ENCODE measurements around the gene ALMS1. TPM values are rescaled to one million over a fixed set of nuclear protein-coding genes. Genes with fewer than 3 reads are reported as not detected.

The ALMS1 gene
- total and polyA plus RNA-seq, 2 experiments from 2014 or later: 6.8 to 30.1 TPM

DNA sequence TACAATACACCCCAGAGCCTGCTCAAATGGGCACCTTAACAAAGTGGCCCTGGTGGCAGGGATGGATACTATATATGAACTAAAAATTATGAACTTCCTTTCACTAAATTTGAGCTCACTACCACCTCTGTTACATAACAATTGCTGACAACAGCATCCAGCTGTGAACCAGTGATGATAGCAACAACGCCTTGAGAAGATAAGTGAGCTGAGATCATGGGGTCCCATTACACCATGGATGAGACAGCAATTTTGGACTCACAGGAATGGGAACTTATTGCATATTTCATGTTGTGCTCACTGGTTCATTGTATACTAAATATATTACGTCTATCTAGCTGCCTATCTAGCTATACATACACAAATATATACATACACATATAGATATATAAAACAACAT is 16.9 kb upstream of the ALMS1 start:
- Histone ChIP-seq H3K27ac (no peak overlapping the region), H3K36me3 (no peaks in the 10 kb centered on the region), H3K4me1 (ENCODE audit: low read depth) (no peaks in the 10 kb centered on the region), H3K27me3 (peaks cover 43% of the 10 kb centered on the region), H3K9me3 (ENCODE audit: low read depth) (no peaks in the 10 kb centered on the region), H3K4me3 (no peak overlapping the region)
- TF ChIP-seq, protein P1, sequence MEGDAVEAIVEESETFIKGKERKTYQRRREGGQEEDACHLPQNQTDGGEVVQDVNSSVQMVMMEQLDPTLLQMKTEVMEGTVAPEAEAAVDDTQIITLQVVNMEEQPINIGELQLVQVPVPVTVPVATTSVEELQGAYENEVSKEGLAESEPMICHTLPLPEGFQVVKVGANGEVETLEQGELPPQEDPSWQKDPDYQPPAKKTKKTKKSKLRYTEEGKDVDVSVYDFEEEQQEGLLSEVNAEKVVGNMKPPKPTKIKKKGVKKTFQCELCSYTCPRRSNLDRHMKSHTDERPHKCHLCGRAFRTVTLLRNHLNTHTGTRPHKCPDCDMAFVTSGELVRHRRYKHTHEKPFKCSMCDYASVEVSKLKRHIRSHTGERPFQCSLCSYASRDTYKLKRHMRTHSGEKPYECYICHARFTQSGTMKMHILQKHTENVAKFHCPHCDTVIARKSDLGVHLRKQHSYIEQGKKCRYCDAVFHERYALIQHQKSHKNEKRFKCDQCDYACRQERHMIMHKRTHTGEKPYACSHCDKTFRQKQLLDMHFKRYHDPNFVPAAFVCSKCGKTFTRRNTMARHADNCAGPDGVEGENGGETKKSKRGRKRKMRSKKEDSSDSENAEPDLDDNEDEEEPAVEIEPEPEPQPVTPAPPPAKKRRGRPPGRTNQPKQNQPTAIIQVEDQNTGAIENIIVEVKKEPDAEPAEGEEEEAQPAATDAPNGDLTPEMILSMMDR (IDR thresholded peaks at IDR 0.05; ENCODE audit: low read depth, low read length): no peak
- DNase-seq (ENCODE audit: low read depth in 1 of 2, low spot score in 1 of 2): peak in 1 of 2 donors; percentile 7

DNA sequence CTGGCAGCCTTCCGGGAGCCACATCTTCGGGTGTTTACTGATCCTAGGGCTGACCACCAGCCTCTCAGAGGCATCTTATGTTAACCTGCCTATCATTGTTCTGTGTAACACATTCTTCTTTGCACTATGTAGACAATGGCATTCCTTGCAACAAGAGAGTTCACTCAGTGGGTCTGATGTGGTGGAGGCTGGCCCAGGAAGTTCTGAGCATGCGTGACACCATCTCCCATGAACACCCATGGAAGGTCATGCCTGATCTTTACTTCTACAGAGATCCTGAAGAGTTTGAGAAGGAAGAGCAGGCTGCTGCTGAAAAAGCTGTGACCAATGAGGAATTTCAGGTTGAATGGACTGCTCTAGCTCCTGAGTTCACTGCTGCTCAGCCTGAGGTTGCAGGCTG is 15.3 kb upstream of the ALMS1 start:
- no peak overlapping the region for H3K27ac ChIP-seq
- DNase-seq (ENCODE audit: low read depth in 1 of 2, low spot score in 1 of 2): no peak
- TF ChIP-seq, protein P1 (IDR thresholded peaks at IDR 0.05; ENCODE audit: low read depth, low read length): no peak
- no peaks in the 10 kb centered on the region for H3K4me1 ChIP-seq (ENCODE audit: low read depth)
- no peaks in the 10 kb centered on the region for H3K36me3 ChIP-seq
- no peaks in the 10 kb centered on the region for H3K9me3 ChIP-seq (ENCODE audit: low read depth)
- H3K4me3 ChIP-seq: no peak overlapping the region
- peaks cover 46% of the 10 kb centered on the region for H3K27me3 ChIP-seq

DNA sequence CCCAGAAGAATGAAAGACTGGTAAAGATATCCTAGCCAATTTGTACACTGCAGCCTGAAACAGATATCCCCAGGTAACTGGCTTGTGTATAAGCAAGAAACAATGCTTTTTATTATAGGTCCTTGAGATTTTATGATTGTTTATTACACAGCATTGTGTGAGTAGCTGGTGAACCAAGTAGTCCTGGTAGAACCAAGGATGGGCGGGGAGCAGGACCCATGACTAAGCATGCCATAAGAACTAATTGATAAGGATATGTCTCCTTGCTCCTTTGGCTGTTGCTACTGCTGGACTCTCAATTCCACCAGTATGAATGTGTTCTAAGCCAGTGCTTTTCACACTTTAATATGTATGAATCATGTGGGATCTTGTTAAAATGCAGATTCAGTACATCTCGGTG is 12.3 kb upstream of the ALMS1 start:
- Histone ChIP-seq H3K4me3 (no peak overlapping the region), H3K27me3 (peaks cover 51% of the 10 kb centered on the region), H3K27ac (no peak overlapping the region), H3K9me3 (ENCODE audit: low read depth) (no peaks in the 10 kb centered on the region), H3K36me3 (no peaks in the 10 kb centered on the region), H3K4me1 (ENCODE audit: low read depth) (no peaks in the 10 kb centered on the region)
- TF ChIP-seq, protein P1 (IDR thresholded peaks at IDR 0.05; ENCODE audit: low read depth, low read length): no peak
- DNase-seq (ENCODE audit: low read depth in 1 of 2, low spot score in 1 of 2): no peak

DNA sequence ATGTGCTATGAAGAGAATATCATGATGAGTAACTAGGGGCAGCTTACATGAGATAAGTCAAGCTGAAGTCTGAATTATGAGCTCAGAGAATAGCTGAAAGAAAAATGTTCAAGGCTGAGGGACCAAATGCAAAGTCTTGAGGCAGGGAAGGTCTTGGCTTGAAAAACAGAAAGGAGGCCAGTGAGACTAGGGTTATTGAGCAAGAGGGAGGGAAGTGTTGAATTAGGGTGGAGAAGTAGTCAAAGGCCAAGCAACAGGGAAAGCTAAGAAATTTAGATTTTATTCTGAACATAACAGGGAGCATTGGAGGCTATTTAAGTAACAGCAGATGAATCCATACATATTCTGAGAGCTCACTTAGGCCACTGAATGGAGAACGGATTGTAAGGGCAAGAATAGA is 11.4 kb upstream of the ALMS1 start:
- Histone ChIP-seq H3K27ac (no peak overlapping the region), H3K4me1 (ENCODE audit: low read depth) (no peaks in the 10 kb centered on the region), H3K36me3 (no peaks in the 10 kb centered on the region), H3K4me3 (no peak overlapping the region), H3K9me3 (ENCODE audit: low read depth) (no peaks in the 10 kb centered on the region), H3K27me3 (peaks cover 57% of the 10 kb centered on the region)
- no peak for DNase-seq (ENCODE audit: low read depth in 1 of 2, low spot score in 1 of 2)
- TF ChIP-seq, protein P1 (IDR thresholded peaks at IDR 0.05; ENCODE audit: low read depth, low read length): no peak

DNA sequence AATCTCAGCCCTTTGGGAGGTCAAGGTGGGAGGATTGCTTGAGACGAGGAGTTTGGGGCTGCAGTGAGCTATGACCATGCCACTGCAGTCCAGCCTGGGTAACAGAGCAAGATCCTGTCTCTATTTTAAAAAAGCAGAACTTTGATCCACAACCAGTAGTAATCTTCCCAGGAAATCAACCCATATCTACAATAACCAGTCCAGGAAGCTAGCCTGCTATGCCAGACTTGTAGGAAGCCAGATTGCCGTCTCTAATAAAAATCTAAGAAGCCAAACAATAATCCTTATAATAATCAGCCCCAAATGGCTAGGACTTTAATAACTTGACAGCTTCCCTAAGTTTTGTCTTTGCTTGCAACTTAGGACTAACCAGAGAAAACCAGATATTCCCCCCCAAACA is 9.0 kb upstream of the ALMS1 start:
- Histone ChIP-seq H3K4me3 (no peak overlapping the region), H3K27ac (no peak overlapping the region), H3K9me3 (ENCODE audit: low read depth) (no peaks in the 10 kb centered on the region), H3K4me1 (ENCODE audit: low read depth) (no peaks in the 10 kb centered on the region), H3K27me3 (peaks cover 62% of the 10 kb centered on the region), H3K36me3 (no peaks in the 10 kb centered on the region)
- TF ChIP-seq, protein P1 (IDR thresholded peaks at IDR 0.05; ENCODE audit: low read depth, low read length): no peak
- DNase-seq (ENCODE audit: low read depth in 1 of 2, low spot score in 1 of 2): no peak

DNA sequence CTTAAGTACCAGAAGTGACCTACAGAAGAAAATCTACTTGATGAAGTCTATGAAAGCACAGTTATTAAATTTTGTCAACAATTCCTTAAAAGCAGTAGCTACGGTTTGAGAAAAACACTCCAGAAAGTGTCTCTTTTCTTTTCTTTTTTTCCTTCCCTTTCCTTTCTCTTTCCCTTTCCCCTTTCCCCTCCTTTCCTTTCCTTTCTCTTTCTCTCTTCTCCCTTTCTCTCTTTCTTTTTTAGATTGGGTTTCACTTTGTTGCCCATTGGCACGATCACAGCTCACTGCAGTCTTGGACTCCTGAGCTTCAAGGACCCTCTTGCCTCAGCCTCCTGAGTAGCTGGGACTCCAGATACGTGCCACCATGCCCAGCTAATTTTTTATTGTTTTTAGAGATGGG is 2.6 kb upstream of the ALMS1 start:
- peaks cover 8% of the 10 kb centered on the region for H3K4me1 ChIP-seq (ENCODE audit: low read depth)
- H3K27ac ChIP-seq: no peak overlapping the region
- no peaks in the 10 kb centered on the region for H3K36me3 ChIP-seq
- H3K4me3 ChIP-seq: no peak overlapping the region
- TF ChIP-seq, protein P1 (IDR thresholded peaks at IDR 0.05; ENCODE audit: low read depth, low read length): no peak
- H3K9me3 ChIP-seq (ENCODE audit: low read depth): no peaks in the 10 kb centered on the region
- no peak for DNase-seq (ENCODE audit: low read depth in 1 of 2, low spot score in 1 of 2)
- H3K27me3 ChIP-seq: peaks cover 49% of the 10 kb centered on the region

Measured in cardiac muscle cell (in vitro differentiated cells and primary cell).